NT2/D1 (cell line): ENCODE data around the gene AHSG.

Experiments used
- DNase-seq: peaks from one replicate; pipeline ENCODE4 v3.0.0-alpha.2; 2011; ENCODE audit warnings: low read depth, low spot score
- H3K27me3 ChIP-seq: 2 replicates; pipeline ENCODE4 v1.6.0; 2011; ENCODE audit warnings: mild to moderate bottlenecking; ENCODE audit not compliant: insufficient read length, insufficient read depth
- H3K36me3 ChIP-seq: 2 replicates; pipeline ENCODE4 v1.6.1; 2011; ENCODE audit warnings: mild to moderate bottlenecking, low read length, mixed read lengths; ENCODE audit not compliant: insufficient read depth, insufficient read length
- H3K4me1 ChIP-seq: 2 replicates; pipeline ENCODE4 v1.5.1; 2011; ENCODE audit not compliant: insufficient read depth, insufficient read length
- H3K4me3 ChIP-seq: 2 replicates; pipeline ENCODE4 v1.5.1; 2011; ENCODE audit warnings: low read depth; ENCODE audit not compliant: insufficient read length
- H3K9ac ChIP-seq: 2 replicates; pipeline ENCODE4 v1.6.0; 2011; ENCODE audit warnings: low read depth; ENCODE audit not compliant: insufficient read length
- H3K9me3 ChIP-seq: 2 replicates; pipeline ENCODE4 v1.5.1; 2011; ENCODE audit warnings: mild to moderate bottlenecking, low read length; ENCODE audit not compliant: insufficient read depth
- SUZ12 ChIP-seq: IDR thresholded peaks from 2 replicates; pipeline ENCODE4 v1.6.1; 2011; ENCODE audit not compliant: insufficient read length, insufficient read depth; ENCODE audit errors: extremely low read depth
- YY1 ChIP-seq: IDR thresholded peaks from 2 replicates; pipeline ENCODE4 v1.6.1; 2011; ENCODE audit not compliant: insufficient read length, insufficient read depth
- ZNF274 ChIP-seq: IDR thresholded peaks from 2 replicates; pipeline ENCODE4 v1.6.1; 2011; ENCODE audit warnings: mild to moderate bottlenecking, low read depth, low read length

The AHSG gene

DNA sequence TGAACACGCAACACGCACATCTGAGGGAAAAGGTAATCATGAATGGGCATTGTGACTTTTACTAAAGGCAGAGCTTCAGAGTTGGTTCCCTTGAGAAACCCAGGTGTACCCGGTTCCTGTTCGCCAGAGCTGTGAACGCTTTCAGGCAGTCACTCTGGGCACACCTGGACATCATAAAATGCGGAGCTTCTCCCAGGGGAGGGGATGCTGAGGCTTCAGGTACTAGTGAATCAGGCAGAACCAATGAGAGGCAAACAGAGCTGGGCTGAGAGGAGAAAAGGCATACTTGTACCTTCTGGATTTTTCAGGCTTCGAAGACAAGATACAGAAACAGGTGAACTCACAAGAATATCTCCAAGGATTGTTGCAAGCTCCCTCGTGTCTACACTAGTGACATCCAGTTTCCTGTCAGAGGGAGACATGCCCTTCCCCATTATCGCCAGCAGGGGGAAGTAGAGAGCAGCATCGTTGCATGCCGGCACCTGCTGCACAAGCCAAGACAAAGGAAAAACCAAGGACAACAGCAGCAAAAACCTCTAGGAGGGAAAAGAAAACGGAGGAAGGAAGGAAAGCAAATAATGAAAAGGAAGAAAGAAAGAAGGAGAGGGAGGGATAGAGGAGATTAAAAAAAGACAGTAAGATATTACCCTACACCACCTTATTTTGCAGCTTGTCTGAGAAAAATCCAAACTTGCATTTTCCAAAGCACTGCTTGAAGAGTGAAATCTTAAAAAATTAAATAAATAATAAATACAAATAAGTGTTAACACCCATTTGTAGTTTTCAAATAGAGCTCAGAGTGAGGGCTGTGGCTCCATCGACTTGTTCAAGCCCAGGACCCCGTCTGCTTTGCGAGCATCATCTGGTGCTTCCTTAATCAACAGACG lies 2.0 kb downstream of the AHSG start:
- Histone ChIP-seq H3K4me3 (no peak overlapping the region), H3K9ac (no peak overlapping the region), H3K9me3 (no peaks in the 10 kb centered on the region), H3K4me1 (peaks cover 4% of the 10 kb centered on the region), H3K36me3 (no peaks in the 10 kb centered on the region), H3K27me3 (peaks cover 18% of the 10 kb centered on the region)
- TF ChIP-seq SUZ12 = no peak
- TF ChIP-seq ZNF274 = no peak
- no peak for TF ChIP-seq YY1
- peak; percentile 81 for DNase-seq

- no peak for DNase-seq
- TF ChIP-seq YY1 (no peak), ZNF274 (no peak), SUZ12 (no peak)
- no peaks in the 10 kb centered on the region for H3K36me3 ChIP-seq
- no peak overlapping the region for H3K9ac ChIP-seq
- H3K9me3 ChIP-seq = no peaks in the 10 kb centered on the region
- H3K27me3 ChIP-seq = peaks cover 18% of the 10 kb centered on the region
- peaks cover 4% of the 10 kb centered on the region for H3K4me1 ChIP-seq
- H3K4me3 ChIP-seq = no peak overlapping the region
Measured at GRCh38 chr3:186616299-186616617, 3.4 kb downstream of the AHSG start.

- peaks cover 18% of the 10 kb centered on the region for H3K27me3 ChIP-seq
- H3K4me1 ChIP-seq = peaks cover 4% of the 10 kb centered on the region
- peak; percentile 60 for DNase-seq
- no peak for TF ChIP-seq SUZ12
- peak; percentile 58 for TF ChIP-seq YY1
- H3K9ac ChIP-seq = peak overlapping the region; percentile 54
- no peaks in the 10 kb centered on the region for H3K36me3 ChIP-seq
- no peaks in the 10 kb centered on the region for H3K9me3 ChIP-seq
- no peak overlapping the region for H3K4me3 ChIP-seq
Measured at GRCh38 chr3:186617036-186617946, 4.4 kb downstream of the AHSG start.

- Histone ChIP-seq H3K27me3 (peaks cover 18% of the 10 kb centered on the region), H3K36me3 (no peaks in the 10 kb centered on the region), H3K9me3 (no peaks in the 10 kb centered on the region), H3K4me1 (peaks cover 4% of the 10 kb centered on the region), H3K4me3 (no peak overlapping the region), H3K9ac (no peak overlapping the region)
- TF ChIP-seq ZNF274 = no peak
- no peak for TF ChIP-seq YY1
- TF ChIP-seq SUZ12 = no peak
- DNase-seq = no peak
Measured at GRCh38 chr3:186618318-186618938, 5.6 kb downstream of the AHSG start.

DNA sequence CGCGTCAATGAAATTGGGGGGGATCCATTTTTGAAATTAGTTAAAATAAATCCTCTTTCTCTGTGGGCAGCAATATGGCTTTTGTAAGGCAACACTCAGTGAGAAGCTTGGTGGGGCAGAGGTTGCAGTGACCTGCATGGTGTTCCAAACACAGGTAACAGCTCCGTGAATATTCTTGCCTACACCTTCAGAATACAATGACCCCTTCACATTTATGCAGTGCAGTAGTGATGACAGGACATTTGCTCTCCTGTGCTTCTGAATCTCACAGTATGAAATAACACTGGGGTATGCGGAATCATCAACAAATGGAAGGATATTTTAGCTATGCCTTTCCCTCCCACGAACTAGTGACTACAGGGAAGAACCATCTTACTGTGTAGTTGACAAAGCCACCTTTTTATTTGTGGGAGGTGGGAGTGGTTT lies 6.9 kb downstream of the AHSG start:
- Histone ChIP-seq H3K9me3 (no peaks in the 10 kb centered on the region), H3K9ac (no peak overlapping the region), H3K27me3 (peaks cover 18% of the 10 kb centered on the region), H3K4me1 (peaks cover 4% of the 10 kb centered on the region), H3K4me3 (no peak overlapping the region), H3K36me3 (no peaks in the 10 kb centered on the region)
- no peak for DNase-seq
- TF ChIP-seq YY1 (no peak), ZNF274 (no peak), SUZ12 (no peak)

DNA sequence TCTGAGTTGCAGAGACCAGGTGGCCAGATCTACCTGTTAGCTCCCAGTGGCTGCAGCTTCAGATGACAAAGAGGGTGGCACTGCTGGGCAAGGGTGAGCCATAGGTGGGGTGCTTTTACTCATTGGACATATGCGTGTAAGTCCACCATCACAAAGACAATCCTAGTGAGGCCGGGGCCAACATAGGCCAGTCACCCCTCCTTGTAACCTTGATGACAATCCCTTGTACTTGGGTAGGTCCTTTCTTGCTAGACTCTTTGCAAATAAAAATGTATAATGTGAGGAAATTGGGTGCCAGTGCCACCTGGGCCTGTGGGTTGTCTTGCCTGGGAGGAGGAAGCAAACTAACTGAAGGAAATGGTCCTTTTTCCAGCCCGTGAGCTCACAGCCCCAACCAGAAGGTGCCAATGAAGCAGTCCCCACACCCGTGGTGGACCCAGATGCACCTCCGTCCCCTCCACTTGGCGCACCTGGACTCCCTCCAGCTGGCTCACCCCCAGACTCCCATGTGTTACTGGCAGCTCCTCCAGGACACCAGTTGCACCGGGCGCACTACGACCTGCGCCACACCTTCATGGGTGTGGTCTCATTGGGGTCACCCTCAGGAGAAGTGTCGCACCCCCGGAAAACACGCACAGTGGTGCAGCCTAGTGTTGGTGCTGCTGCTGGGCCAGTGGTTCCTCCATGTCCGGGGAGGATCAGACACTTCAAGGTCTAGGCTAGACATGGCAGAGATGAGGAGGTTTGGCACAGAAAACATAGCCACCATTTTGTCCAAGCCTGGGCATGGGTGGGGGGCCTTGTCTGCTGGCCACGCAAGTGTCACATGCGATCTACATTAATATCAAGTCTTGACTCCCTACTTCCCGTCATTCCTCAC lies 7.6 kb downstream of the AHSG start:
- H3K4me1 ChIP-seq = peaks cover 4% of the 10 kb centered on the region
- TF ChIP-seq SUZ12 (no peak), ZNF274 (no peak), YY1 (no peak)
- H3K9ac ChIP-seq = no peak overlapping the region
- H3K9me3 ChIP-seq = no peaks in the 10 kb centered on the region
- H3K4me3 ChIP-seq = no peak overlapping the region
- peaks cover 18% of the 10 kb centered on the region for H3K27me3 ChIP-seq
- no peak for DNase-seq
- no peaks in the 10 kb centered on the region for H3K36me3 ChIP-seq
